Spleen (tissue), 11 donors: ENCODE measurements around the gene NOL3. TPM values are rescaled to one million over a fixed set of nuclear protein-coding genes. Genes with fewer than 3 reads are reported as not detected.

Source experiments
- DNase-seq: peaks from one replicate; pipeline ENCODE4 v3.0.0-alpha.2; 2020
- H3K27ac ChIP-seq, 8 donors: fragments of 200-600 bp; sonication (generic) in 7 of 8; 1 replicate in 4 of 8; 2 replicates in 4 of 8; pipeline versions ENCODE4 v1.5.0 to v1.8.0; 2016 to 2021; ENCODE audit warnings: inconsistent platforms in 4 of 8, mild to moderate bottlenecking in 4 of 8, moderate library complexity in 1 of 8
- H3K27me3 ChIP-seq, 7 donors: fragments of 200-600 bp; sonication (generic) in 6 of 7; replicated peaks in 1 of 7; 1 replicate in 4 of 7; 2 replicates in 3 of 7; pipeline versions ENCODE4 v1.5.0 to v1.8.0; 2016 to 2021; ENCODE audit warnings: inconsistent platforms in 3 of 7, mild to moderate bottlenecking in 1 of 7
- H3K36me3 ChIP-seq, 6 donors: fragments of 200-600 bp; sonication (generic) in 5 of 6; 1 replicate in 4 of 6; 2 replicates in 2 of 6; pipeline versions ENCODE4 v1.5.0 to v1.8.0; 2016 to 2021; ENCODE audit warnings: inconsistent platforms in 2 of 6
- H3K4me1 ChIP-seq, 6 donors: fragments of 200-600 bp; sonication (generic) in 5 of 6; 1 replicate in 3 of 6; 2 replicates in 3 of 6; pipeline versions ENCODE4 v1.5.0 to v1.8.0; 2016 to 2021; ENCODE audit warnings: inconsistent platforms in 3 of 6
- H3K4me3 ChIP-seq, 8 donors: fragments of 200-600 bp; sonication (generic) in 7 of 8; 1 replicate in 4 of 8; 2 replicates in 4 of 8; pipeline versions ENCODE4 v1.5.0 to v1.8.0; 2016 to 2021; ENCODE audit warnings: inconsistent platforms in 4 of 8, mild to moderate bottlenecking in 4 of 8, moderate library complexity in 2 of 8
- H3K9me3 ChIP-seq, 8 donors: fragments of 200-600 bp; sonication (generic) in 7 of 8; 1 replicate in 4 of 8; 2 replicates in 4 of 8; pipeline versions ENCODE4 v1.5.0 to v1.8.0; 2016 to 2021; ENCODE audit warnings: inconsistent platforms in 4 of 8
- CTCF ChIP-seq, 11 experiments: fragments of 200-600 bp in 7 of 11; fragments of 450-650 bp in 4 of 11; sonication (generic) in 4 of 11; IDR thresholded peaks in 8 of 11; conservative IDR thresholded peaks in 3 of 11; 1 replicate in 7 of 11; 2 replicates in 4 of 11; pipeline versions ENCODE4 v1.4.0 to v1.8.0; 2016 to 2021; ENCODE audit warnings: antibody characterized with exemption in 11 of 11, inconsistent platforms in 4 of 11, mild to moderate bottlenecking in 1 of 11
- POLR2A ChIP-seq, 3 donors: fragments of 450-650 bp; IDR thresholded peaks; one replicate each; pipeline ENCODE4 v1.5.1; 2017; ENCODE audit warnings: antibody characterized with exemption in 3 of 3, mild to moderate bottlenecking in 1 of 3
- POLR2AphosphoS5 ChIP-seq, 3 donors: sonication (generic); formaldehyde crosslinking; IDR thresholded peaks; one replicate each; pipeline ENCODE4 v1.5.1; 2017; ENCODE audit warnings: antibody characterized with exemption in 3 of 3
- WGBS, 5 donors: extraction: QIAGEN DNeasy Blood & Tissue Kit in 3 of 5; methylation state at CpG; one replicate each; pipeline versions ENCODE4 v1.1.5 to v1.1.7; 2013 to 2018; 5-methylcytosine and 5-hydroxymethylcytosine counted together
- intact Hi-C: fragments of 100-400 bp; cut with DNase I; formaldehyde crosslinking; loops from one replicate; pipeline ENCODE4 v1.15.0; 2023; ENCODE audit warnings: low total_unique reads
- polyA plus RNA-seq, 3 donors: library from polyadenylated mRNA; stranded (reverse); fragments of 200-250 nt; gene quantifications; one replicate each; pipeline ENCODE4 v1.2.1, GENCODE V29; 2013
- total RNA-seq, 7 donors: library from RNA; depleted of rRNA in 3 of 7; stranded (reverse); fragments of >200 nt in 3 of 7; fragmentation: NEBNext Ultra II Directional in 4 of 7; extraction: Animal tissue kit (Norgen Biotek cat#: 25700) in 4 of 7; gene quantifications; one replicate each; pipeline versions ENCODE4 v1.1.0 to v1.2.1, GENCODE V29; 2016 to 2021
- donor health status: healthy with polysubstance abuse.
- donor health status: DM: no; HTN: no; CAD: no; lungs with moderate emphysema.
- donor health status: DM: no; HTN: no; CAD: no.
- donor health status: Bipolar disorder and iron deficiency.
- donor health status: healthy.
- donor health status: DM: no; HTN: no; CAD: no.
- donor health status: DM: yes; HTN: yes; CAD: no.

The NOL3 gene
- total and polyA plus RNA-seq, 10 donors, result 8.2 to 14.2 (median 12.7) TPM

- WGBS, 5 donors, result 80 to 95% (median 88%) methylated on average over 3 to 7 of the region's 7 CpGs
- H3K4me1 ChIP-seq, result peaks cover 39 to 72% (median 58%) of the 10 kb centered on the region in 6 donors
These were observed 2.8 kb upstream of the NOL3 start for GRCh38 chr16:67167588-67167987.

GRCh38 chr16:67169011-67169451 lies 1.3 kb upstream of the NOL3 start:
- 8 to 64% (median 54%) methylated on average over 2 to 9 of the region's 9 CpGs for WGBS, 5 donors
- H3K4me1 ChIP-seq, result peaks cover 32 to 72% (median 56%) of the 10 kb centered on the region in 6 donors
- no peaks in the 10 kb centered on the region for H3K36me3 ChIP-seq
- H3K9me3 ChIP-seq, result no peaks in the 10 kb centered on the region
- H3K27me3 ChIP-seq, result peaks cover 0 to 100% (median 58%) of the 10 kb centered on the region in 7 donors
- H3K4me3 ChIP-seq, result peak overlapping the region in 1 of 8 donors; percentile 22
- intact Hi-C loops, result no loop called here
- no peak for DNase-seq
- H3K27ac ChIP-seq, result peak overlapping the region in 2 of 8 donors; percentile 85 to 88
- no peak for TF ChIP-seq POLR2A (IDR thresholded peaks at IDR 0.05)
- no peak for TF ChIP-seq POLR2AphosphoS5 (IDR thresholded peaks at IDR 0.05)
- no peak for TF ChIP-seq CTCF (IDR thresholded peaks at IDR 0.05 in 8 of 11, conservative IDR thresholded peaks at IDR 0.05 in 3 of 11)

More at GRCh38 chr16:67167588-67167987, 2.8 kb upstream of the NOL3 start:
- no peaks in the 10 kb centered on the region for H3K36me3 ChIP-seq
- TF ChIP-seq CTCF (IDR thresholded peaks at IDR 0.05 in 8 of 11, conservative IDR thresholded peaks at IDR 0.05 in 3 of 11), result no peak
- intact Hi-C loops, result no loop called here
- no peak overlapping the region for H3K4me3 ChIP-seq
- H3K27ac ChIP-seq, result no peak overlapping the region
- DNase-seq, result no peak
- peaks cover 4 to 100% (median 73%) of the 10 kb centered on the region in 7 donors for H3K27me3 ChIP-seq
- H3K9me3 ChIP-seq, result no peaks in the 10 kb centered on the region

GRCh38 chr16:67169642-67170167 lies 633 bp upstream of the NOL3 start:
- TF ChIP-seq POLR2AphosphoS5 (IDR thresholded peaks at IDR 0.05) (no peak), CTCF (IDR thresholded peaks at IDR 0.05 in 8 of 11, conservative IDR thresholded peaks at IDR 0.05 in 3 of 11) (peak in 8 of 11 experiments; percentile 15 to 65 (median 52)), POLR2A (IDR thresholded peaks at IDR 0.05) (no peak)
- no peak for DNase-seq
- H3K27ac ChIP-seq, result peak overlapping the region in 7 of 8 donors; percentile 65 to 88 (median 82)

GRCh38 chr16:67170949-67171649 lies 761 bp downstream of the NOL3 start:
- WGBS, 5 donors, result 41 to 54% (median 50%) methylated on average over 14 of the region's 14 CpGs
- Histone ChIP-seq H3K27me3 (peaks cover 0 to 95% (median 45%) of the 10 kb centered on the region in 7 donors), H3K4me3 (peak overlapping the region in 6 of 8 donors; percentile 17 to 66 (median 32)), H3K27ac (peak overlapping the region; percentile 49 to 88 (median 82)), H3K4me1 (peaks cover 29 to 66% (median 48%) of the 10 kb centered on the region in 6 donors), H3K9me3 (no peaks in the 10 kb centered on the region), H3K36me3 (no peaks in the 10 kb centered on the region)
- no peak for TF ChIP-seq POLR2A (IDR thresholded peaks at IDR 0.05)
- no peak for TF ChIP-seq CTCF (IDR thresholded peaks at IDR 0.05 in 8 of 11, conservative IDR thresholded peaks at IDR 0.05 in 3 of 11)
- TF ChIP-seq POLR2AphosphoS5 (IDR thresholded peaks at IDR 0.05), result no peak
- intact Hi-C loops, result no loop called here
- DNase-seq, result no peak

More at GRCh38 chr16:67169642-67170167, 633 bp upstream of the NOL3 start:
- peaks cover 0 to 100% (median 57%) of the 10 kb centered on the region in 7 donors for H3K27me3 ChIP-seq
- peak overlapping the region; percentile 4 to 66 (median 28) for H3K4me3 ChIP-seq
- intact Hi-C loops, result no loop called here
- H3K4me1 ChIP-seq, result peaks cover 34 to 72% (median 56%) of the 10 kb centered on the region in 6 donors
- H3K36me3 ChIP-seq, result no peaks in the 10 kb centered on the region
- WGBS, 5 donors, result 6 to 7% (median 6%) methylated on average over 23 to 24 of the region's 24 CpGs
- H3K9me3 ChIP-seq, result no peaks in the 10 kb centered on the region
